GM10248 (cell line): ENCODE results near the gene ATF7.

ENCODE experiments used
- CTCF ChIA-PET: fragments of 300-600 bp; sonication (Branson Sonifier 250); formaldehyde crosslinking; extraction: SDS; loops from one replicate; lab custom pipeline; 2021; ENCODE audit warnings: antibody characterized with exemption; lab: Yijun Ruan, JAX
- POLR2A ChIA-PET: fragments of 350-650 bp; sonication (Branson Sonifier 250); formaldehyde crosslinking; extraction: SDS; loops from one replicate; lab custom pipeline; 2020; ENCODE audit warnings: antibody characterized with exemption; lab: Yijun Ruan, JAX
- DNase-seq: peaks from one replicate; pipeline ENCODE4 v3.0.0; 2012; ENCODE audit errors: extremely low spot score
- TF ChIP-seq, protein P1 (sequence below): IDR thresholded peaks from 2 replicates; pipeline ENCODE4 v1.5.1; 2012; ENCODE audit warnings: mild to moderate bottlenecking, low read depth; ENCODE audit errors: extremely low read depth, missing control alignments, control extremely low read depth

ATF7 gene

DNA sequence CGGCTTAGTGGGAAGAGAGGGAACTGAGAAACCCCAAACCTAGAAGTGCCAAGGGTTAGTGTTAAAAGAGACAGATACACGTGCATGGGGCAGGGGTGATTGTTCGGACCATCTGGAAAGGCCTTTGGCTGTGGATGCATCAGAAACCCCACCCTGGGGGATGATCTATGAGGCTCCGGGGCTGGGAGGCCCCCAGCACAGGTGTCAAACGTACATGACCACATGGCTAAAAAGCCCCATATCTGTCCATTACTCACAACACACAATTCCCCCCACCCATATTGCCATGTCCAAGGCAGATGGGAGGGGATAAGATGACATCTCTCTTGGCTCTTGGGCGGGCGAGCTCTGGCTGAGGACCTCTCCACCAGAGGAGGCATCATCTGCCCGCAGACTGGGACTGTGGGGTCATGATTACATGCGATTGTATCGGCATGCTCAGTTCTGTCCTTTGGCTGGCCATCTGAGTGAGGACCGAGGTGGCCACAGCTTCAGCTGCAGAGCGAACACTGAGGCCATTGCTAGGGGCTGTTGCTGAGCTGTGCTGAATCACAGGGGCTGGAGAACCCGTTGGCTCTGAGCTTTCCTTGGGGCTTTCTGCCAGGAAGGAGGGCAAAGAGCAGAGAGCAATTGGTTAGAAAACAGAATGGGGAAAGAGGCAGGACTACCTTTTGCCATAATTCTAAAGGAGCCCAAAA lies 109.3 kb downstream of the ATF7 start:
- no peak for DNase-seq
- TF ChIP-seq, protein P1, sequence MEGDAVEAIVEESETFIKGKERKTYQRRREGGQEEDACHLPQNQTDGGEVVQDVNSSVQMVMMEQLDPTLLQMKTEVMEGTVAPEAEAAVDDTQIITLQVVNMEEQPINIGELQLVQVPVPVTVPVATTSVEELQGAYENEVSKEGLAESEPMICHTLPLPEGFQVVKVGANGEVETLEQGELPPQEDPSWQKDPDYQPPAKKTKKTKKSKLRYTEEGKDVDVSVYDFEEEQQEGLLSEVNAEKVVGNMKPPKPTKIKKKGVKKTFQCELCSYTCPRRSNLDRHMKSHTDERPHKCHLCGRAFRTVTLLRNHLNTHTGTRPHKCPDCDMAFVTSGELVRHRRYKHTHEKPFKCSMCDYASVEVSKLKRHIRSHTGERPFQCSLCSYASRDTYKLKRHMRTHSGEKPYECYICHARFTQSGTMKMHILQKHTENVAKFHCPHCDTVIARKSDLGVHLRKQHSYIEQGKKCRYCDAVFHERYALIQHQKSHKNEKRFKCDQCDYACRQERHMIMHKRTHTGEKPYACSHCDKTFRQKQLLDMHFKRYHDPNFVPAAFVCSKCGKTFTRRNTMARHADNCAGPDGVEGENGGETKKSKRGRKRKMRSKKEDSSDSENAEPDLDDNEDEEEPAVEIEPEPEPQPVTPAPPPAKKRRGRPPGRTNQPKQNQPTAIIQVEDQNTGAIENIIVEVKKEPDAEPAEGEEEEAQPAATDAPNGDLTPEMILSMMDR, result no peak
- CTCF ChIA-PET, result interaction anchor here (0.9 to 10.9 kb wide), 8 partner anchors 7 to 266 kb away, joined by 3 to 87 read pairs (median 4); partner anchors contain the start of genes AAAS and NPFF
- POLR2A ChIA-PET, result no interaction called here

DNA sequence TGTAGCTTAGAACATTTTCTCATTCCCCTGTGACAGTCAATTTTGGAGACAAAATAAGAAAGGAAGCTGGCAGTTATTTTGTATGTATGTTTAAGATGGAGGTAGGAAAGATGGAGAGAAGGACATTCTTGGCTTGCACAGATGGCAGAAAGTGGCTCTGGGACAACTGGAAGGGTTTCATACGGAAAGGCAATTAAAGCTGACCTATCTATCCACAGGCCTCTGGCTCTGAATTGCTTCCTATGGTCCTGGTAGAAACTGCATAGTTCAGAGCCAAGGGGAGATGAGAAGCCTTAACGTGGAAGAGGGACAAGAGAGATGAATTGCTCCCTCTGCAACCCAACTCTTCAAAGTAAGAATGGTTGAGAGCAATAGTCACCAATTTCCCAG lies 110.9 kb downstream of the ATF7 start:
- DNase-seq, result no peak
- POLR2A ChIA-PET, result no interaction called here
- TF ChIP-seq, protein P1, result no peak
- CTCF ChIA-PET, result interaction anchor here (1.0 to 4.9 kb wide), 8 partner anchors 12 to 232 kb away, joined by 3 to 21 read pairs (median 5); partner anchors contain the start of genes AAAS and TARBP2

DNA sequence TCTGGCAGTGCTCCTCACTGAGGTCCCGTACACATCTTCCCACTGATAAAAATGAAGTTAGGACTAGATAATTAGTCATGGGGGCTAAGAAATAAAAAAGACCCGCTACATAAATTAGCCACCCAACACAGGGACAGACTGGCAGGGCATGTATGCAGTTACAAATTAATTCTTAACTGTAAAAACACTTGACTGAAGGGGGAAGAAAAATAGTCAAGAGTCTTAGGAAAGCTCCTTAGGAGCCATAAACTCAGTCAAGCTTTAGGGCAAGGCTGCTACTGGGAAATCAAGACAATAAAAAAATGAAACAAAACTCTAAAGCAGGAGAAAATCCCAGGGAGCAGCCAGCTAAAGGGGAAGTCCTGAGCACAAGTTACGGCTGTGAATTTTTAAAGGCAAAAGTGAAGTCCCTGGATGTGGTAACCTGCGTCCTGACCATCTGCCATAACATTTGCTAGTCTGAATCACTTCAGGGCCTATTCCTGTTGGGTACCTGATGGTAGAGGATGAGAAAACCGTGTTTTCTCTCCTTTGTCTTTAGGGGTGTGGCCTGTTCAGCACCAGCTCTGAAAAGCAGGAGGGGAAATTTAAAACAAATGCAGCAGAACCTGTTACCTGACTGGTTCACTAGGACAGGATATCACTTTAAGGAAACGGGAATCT lies 111.4 kb downstream of the ATF7 start:
- DNase-seq, result no peak
- TF ChIP-seq, protein P1, result no peak
- CTCF ChIA-PET, result interaction anchor here (1.0 to 4.9 kb wide), 7 partner anchors 13 to 232 kb away, joined by 3 to 21 read pairs (median 5); partner anchors contain the start of genes AAAS and TARBP2

GRCh38 chr12:53513712-53514410 lies 112.3 kb downstream of the ATF7 start:
- ChIA-PET CTCF (interaction anchor here (0.7 to 6.5 kb wide), 6 partner anchors 7 to 233 kb away, joined by 3 to 87 read pairs (median 7); no protein-coding TSS in a partner anchor), POLR2A (no interaction called here)
- DNase-seq, result no peak
- TF ChIP-seq, protein P1, result no peak

More for the DNA sequence above, 111.4 kb downstream of the ATF7 start:
- POLR2A ChIA-PET, result no interaction called here

- DNase-seq, result no peak
- POLR2A ChIA-PET, result interaction anchor here (2.1 kb wide), 1 partner anchor 9 kb away, joined by 4 read pairs; the partner anchor contains the start of gene TARBP2
- TF ChIP-seq, protein P1, result no peak
- CTCF ChIA-PET, result interaction anchor here (1.1 to 6.5 kb wide), 16 partner anchors 10 to 234 kb away, joined by 3 to 87 read pairs (median 10); partner anchors contain the start of genes AAAS, ATP5MC2, MAP3K12 and TARBP2
Measured at GRCh38 chr12:53510181-53510812, 115.9 kb downstream of the ATF7 start.
